AG04449 (cell line): Measurements from ENCODE around the gene TMTC1.

Experiments
- CTCF ChIA-PET: fragments of 350-600 bp; formaldehyde crosslinking; extraction: SDS; loops from one replicate; lab custom pipeline; 2021; ENCODE audit warnings: antibody characterized with exemption; lab: Yijun Ruan, JAX
- POLR2A ChIA-PET: fragments of 400-600, 350-600 bp; formaldehyde crosslinking; extraction: SDS; loops from one replicate; lab custom pipeline; 2020; ENCODE audit warnings: antibody characterized with exemption, inconsistent platforms; lab: Yijun Ruan, JAX
- DNase-seq: peaks from one replicate; pipeline ENCODE4 v3.0.0-alpha.2; 2010; ENCODE audit warnings: low read depth, low spot score
- H3K4me3 ChIP-seq: 2 replicates; pipeline ENCODE4 v1.5.1; 2011; ENCODE audit warnings: low read depth, mild to moderate bottlenecking, control low read depth, low read length
- CTCF ChIP-seq: IDR thresholded peaks from one replicate; pipeline ENCODE4 v1.5.1; 2011; ENCODE audit warnings: mild to moderate bottlenecking, moderate library complexity, low read length, control low read depth, inconsistent platforms; ENCODE audit not compliant: insufficient read depth; ENCODE audit errors: missing control alignments

The TMTC1 gene

GRCh38 chr12:29564925-29565324 is 218.8 kb downstream of the TMTC1 start:
- no peak overlapping the region for H3K4me3 ChIP-seq
- DNase-seq, result no peak
- TF ChIP-seq CTCF, result no peak
- ChIA-PET CTCF (no interaction called here), POLR2A (no interaction called here)

- ChIA-PET POLR2A (no interaction called here), CTCF (no interaction called here)
- no peak for TF ChIP-seq CTCF
- no peak overlapping the region for H3K4me3 ChIP-seq
- DNase-seq, result no peak
These were observed 220.1 kb downstream of the TMTC1 start for GRCh38 chr12:29563636-29564035.

GRCh38 chr12:29563071-29563470 is 220.7 kb downstream of the TMTC1 start:
- ChIA-PET CTCF (no interaction called here), POLR2A (interaction anchor here (0.5 kb wide), 1 partner anchor 32 kb away, joined by 3 read pairs; no protein-coding TSS in a partner anchor)
- no peak overlapping the region for H3K4me3 ChIP-seq
- DNase-seq, result no peak
- no peak for TF ChIP-seq CTCF

- ChIA-PET CTCF (no interaction called here), POLR2A (interaction anchor here (0.5 kb wide), 1 partner anchor 33 kb away, joined by 3 read pairs; no protein-coding TSS in a partner anchor)
- TF ChIP-seq CTCF, result no peak
- no peak for DNase-seq
- no peak overlapping the region for H3K4me3 ChIP-seq
These were observed 221.5 kb downstream of the TMTC1 start for GRCh38 chr12:29562110-29562804.

GRCh38 chr12:29561664-29562071 is 222.1 kb downstream of the TMTC1 start:
- CTCF ChIA-PET, result no interaction called here
- no peak overlapping the region for H3K4me3 ChIP-seq
- DNase-seq, result no peak
- POLR2A ChIA-PET, result no interaction called here
- no peak for TF ChIP-seq CTCF

- H3K4me3 ChIP-seq, result no peak overlapping the region
- no peak for DNase-seq
- ChIA-PET POLR2A (no interaction called here), CTCF (no interaction called here)
- no peak for TF ChIP-seq CTCF
These were observed 224.5 kb downstream of the TMTC1 start for GRCh38 chr12:29559198-29559597.
